GM19043 (cell line): ENCODE measurements around the gene CPXM2.

Experiments
- ATAC-seq: cut with Tn5 transposase; IDR thresholded peaks from one replicate; pipeline ENCODE4 v1.9.1; 2021; ENCODE audit warnings: low read depth; ENCODE audit not compliant: unreplicated experiment

Gene CPXM2

GRCh38 chr10:123906296-123906695 lies 14.7 kb upstream of the CPXM2 start:
- no peak for ATAC-seq

DNA sequence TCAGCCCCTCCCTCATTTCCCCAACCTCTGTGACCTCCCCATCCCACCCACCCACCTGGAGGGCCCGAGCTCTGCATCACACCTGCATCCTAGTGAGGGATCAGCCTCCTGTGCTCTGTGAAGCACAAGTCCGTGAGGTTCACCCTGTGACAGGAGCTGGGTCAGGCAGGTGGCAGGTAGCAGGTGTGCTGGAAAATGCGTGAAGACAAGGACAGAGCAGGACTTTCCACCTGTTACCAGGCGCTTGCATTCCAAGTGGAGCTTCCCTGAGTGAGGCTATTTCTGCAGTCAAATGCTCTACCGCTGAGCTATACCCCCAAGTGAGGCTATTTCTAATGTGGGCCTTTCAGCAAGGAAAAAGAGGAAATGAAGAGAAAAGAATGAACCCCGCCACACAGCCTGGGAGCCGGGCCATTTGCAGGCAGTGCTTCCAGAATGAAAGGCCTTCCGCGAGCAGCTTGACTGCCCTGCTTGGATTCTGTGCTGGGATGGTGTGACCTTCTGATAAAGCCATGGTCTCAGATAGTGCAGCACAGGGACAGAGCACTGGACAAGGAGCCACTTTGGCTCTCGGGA lies 13.3 kb upstream of the CPXM2 start:
- ATAC-seq: no peak

DNA sequence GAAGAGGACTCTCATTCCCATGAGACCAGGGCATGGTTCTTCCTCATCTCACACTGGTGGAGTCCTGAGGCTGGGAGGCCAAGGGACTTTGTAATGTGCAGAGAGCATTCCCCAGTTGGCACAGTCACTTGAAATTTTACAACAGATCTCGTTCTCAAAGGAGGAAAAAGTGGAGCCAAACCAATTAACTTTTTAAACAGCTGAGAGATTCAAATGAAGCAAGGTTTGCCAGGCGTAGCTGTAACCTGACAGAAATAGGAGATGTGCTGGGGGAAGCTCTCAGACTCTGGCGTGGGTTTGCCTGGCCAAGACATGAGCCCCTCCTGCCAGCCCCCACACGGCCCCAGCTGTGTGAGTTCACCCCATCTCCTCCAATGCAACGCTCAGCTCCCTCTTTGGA lies 12.0 kb upstream of the CPXM2 start:
- no peak for ATAC-seq

- ATAC-seq: no peak
These were observed 10.0 kb upstream of the CPXM2 start for GRCh38 chr10:123901621-123902020.

GRCh38 chr10:123897146-123897545 lies 5.5 kb upstream of the CPXM2 start:
- no peak for ATAC-seq

- no peak for ATAC-seq
These were observed 4.8 kb upstream of the CPXM2 start for GRCh38 chr10:123896246-123896927.

DNA sequence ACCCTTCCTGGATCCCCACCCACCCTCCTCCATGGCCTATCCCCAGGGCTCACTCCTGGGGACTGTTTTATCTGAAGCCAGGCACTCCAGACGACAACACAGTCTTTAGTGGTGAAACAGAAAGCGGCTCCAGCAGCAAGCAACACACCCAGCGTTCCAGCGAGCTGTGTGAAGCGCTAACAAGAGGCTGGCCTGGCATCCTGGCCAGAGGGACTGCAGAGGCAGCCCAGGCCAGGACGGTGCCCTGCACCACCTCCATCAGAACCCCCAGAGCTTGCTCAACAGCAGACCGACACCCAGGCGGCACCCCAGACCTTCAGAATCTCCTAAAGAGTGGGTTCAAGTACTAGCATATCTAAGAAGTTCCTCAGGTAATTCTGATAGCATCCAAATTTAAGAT lies 2.0 kb upstream of the CPXM2 start:
- ATAC-seq: no peak

- no peak for ATAC-seq
These were observed 857 bp downstream of the CPXM2 start for GRCh38 chr10:123890756-123891143.

DNA sequence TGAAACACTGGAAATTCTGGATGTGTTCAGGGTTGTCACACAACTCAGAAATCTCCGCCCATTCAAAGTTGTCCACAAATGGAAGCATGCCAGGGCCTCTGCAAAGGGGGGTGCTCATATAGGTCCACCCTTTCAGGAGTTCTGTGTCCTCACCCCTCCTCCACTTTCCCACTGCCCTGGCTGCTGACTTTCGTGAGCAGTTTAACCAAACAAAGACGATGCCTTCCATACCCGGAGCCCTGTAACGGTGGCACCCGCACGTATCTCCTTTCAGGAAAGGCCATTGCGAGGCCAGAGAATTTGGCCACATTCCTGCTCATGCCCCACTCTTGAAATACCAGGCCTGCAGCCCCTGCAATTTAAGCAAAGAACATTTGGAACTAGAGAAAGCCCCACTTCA lies 1.4 kb downstream of the CPXM2 start:
- no peak for ATAC-seq

DNA sequence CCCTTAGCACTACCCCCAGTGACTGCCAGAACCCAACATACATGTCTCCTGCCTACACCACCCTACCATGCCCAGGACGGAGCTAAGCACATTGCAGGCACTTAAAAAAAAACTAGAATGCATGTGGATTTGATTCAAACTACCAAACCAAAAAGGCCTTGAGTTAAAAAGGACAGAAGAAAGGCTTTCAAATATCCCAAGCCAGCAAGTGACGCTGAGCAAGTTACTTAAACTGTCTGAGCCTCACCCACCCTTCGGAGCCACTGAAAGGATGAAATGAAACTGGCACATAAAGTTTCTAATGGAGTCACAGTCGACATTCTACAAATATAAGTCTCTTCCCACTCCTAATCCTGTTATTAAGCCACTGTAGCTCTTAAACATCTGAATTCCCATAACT lies 1.8 kb downstream of the CPXM2 start:
- ATAC-seq: no peak

GRCh38 chr10:123888751-123889150 lies 2.9 kb downstream of the CPXM2 start:
- ATAC-seq: no peak

DNA sequence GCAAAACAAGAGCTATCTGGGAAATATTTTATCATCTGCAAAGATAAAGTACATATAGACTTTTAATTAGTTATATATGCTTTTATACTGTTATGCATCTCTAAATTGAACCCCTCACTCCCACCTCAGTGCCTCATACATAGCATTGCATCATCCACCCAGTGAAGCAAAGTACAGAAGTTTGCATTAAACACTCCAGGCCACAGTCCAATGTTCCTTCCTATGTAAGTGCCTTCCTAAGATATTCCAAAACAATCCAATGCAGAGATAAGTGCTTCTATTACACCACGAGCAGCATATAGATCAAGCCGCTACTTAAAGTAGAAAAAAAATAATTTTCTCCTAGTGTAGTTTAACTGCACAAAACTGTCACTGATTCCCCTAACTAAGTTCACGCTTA lies 3.4 kb downstream of the CPXM2 start:
- no peak for ATAC-seq

- ATAC-seq: no peak
These were observed 5.3 kb downstream of the CPXM2 start for GRCh38 chr10:123886292-123886691.

- ATAC-seq: no peak
These were observed 6.0 kb downstream of the CPXM2 start for GRCh38 chr10:123885406-123886170.

GRCh38 chr10:123884907-123885381 lies 6.7 kb downstream of the CPXM2 start:
- ATAC-seq: no peak

DNA sequence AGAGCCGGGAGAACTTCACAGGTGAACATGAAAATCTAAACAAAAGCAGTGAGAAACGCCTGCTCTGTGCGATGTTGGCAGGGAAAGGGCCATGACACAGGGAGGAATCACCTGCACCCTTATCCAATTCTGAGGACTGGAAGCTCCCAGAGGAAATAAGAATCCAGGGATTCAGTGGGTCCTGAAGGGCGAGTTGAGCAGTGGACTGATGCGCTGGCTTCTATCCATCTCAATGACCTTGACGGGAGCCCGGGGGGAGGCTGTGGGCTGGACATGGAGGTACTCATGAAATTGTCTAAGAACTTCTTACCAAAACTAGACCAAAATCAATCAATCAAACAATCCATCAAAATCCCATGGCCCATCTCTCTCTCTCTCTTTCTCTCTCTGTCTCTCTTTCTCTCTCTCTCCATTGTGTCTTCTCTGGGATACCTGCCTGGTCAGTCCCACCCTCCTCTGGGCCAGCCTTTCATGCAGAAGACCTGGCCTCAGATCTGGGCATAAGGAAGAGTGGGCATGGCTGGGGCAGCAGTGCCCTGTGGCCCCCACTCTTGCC lies 7.2 kb downstream of the CPXM2 start:
- no peak for ATAC-seq

DNA sequence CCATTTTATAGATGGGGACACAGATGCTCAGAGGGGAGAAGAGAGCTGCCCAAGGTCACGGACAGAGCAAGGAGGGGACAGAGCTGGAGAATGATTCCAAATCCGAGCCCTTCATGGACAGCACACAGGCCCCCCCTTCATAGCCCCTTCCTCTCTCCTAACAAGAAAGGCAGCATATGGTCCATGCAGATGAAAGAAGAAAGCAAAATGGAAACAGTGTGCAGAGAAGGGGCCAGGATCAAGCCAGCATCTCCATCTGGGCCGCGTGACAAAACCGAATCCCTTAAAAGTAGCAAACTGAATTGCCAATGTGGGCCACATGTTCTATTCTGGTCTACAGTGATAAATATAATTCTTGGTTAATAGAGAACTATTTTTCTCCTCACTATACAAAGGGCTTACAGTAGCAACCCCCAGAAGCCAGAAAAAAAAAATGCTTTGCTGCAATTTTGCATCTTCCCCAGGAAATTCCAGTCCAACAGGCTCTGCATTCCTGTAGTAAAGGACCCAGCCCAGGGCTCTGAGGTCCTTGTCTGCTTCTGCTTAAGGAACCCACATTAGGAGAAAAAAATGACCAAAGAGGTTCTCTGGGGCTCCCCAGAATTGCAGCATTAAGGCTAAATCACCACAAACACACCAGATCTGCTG lies 7.8 kb downstream of the CPXM2 start:
- no peak for ATAC-seq

DNA sequence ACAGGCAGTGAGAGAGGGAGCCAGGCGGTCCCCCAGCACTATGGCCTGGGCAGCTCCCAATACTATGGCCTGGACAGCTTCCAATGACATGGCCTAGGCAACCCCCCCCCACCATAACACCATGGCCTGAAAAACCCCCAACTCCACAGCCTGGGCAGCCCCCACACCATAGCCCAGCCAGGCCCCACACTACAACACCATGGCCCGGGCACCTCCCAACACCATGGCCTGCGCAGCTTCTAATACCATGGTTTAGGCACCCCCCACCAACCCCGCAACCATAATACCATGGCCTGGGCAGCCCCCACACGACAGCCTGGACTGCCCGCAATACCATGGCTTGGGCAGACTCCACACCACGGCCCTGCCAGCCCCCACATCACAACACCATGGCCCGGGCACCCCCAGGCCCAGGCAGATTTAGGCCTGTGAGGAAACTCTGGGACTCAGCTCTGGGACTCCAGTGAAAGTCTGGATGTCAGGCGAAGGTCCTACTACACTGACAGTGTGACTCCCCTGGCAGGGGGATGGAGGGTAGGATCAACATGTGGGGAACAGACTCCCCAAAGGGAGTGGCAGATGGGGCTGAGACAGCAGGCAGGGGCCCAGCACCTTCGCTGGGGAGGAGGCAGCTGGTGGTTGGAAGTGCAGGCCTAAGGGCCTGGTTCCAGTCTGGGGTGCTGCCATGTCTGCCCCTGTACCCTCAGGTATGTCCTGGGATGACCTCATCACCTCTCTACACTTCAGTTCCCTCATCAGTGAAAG lies 8.7 kb downstream of the CPXM2 start:
- ATAC-seq: no peak

DNA sequence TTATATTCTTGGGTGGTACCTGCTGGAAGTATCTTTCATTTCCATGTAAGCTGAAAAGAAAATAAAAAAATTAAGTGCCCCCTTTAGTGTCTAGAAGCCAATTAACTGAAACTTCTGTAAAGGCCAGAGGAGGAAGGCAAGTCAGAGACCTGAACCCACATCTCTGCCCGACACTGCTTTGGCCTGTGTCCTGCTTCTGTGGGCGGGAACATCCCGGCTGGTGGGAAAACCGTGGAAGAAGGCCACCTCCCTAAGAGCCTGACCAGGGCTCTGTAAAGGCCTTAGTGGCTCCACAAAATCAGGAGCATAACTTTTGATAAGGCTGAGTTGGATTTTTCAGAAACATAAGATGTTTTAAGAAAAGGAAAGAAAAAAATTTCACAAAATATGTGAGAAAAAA lies 9.4 kb downstream of the CPXM2 start:
- ATAC-seq: no peak

- ATAC-seq: no peak
These were observed 11.9 kb downstream of the CPXM2 start for GRCh38 chr10:123879606-123880257.
